Naive B cell (primary cell): ENCODE measurements around the gene ZNF609. TPM values are rescaled to one million over a fixed set of nuclear protein-coding genes. Genes with fewer than 3 reads are reported as not detected.
A peak's percentile ranks its signal among the peaks of the same experiment; 100 is the strongest.

Source experiments
- ATAC-seq, 2 donors: fragments of 150-1000 bp; cut with Tn5 transposase; 2 replicates each; pipeline ENCODE4 v1.10.0; 2021; ENCODE audit warnings: low read depth in 2 of 2, mild to moderate bottlenecking in 2 of 2, moderate library complexity in 2 of 2
- DNase-seq: peaks from one replicate; pipeline ENCODE4 v3.0.0; 2022
- H3K27ac Mint-ChIP-seq, 6 donors: one replicate each; pipeline ENCODE4 v1.8.0; 2020 to 2022; ENCODE audit warnings: mild to moderate bottlenecking in 6 of 6, mixed read lengths in 6 of 6, moderate library complexity in 5 of 6, inconsistent platforms in 2 of 6
- H3K27me3 Mint-ChIP-seq, 3 donors: one replicate each; pipeline ENCODE4 v1.8.0; 2021 to 2022; ENCODE audit warnings: mixed read lengths in 3 of 3, mild to moderate bottlenecking in 1 of 3
- H3K36me3 Mint-ChIP-seq, 2 donors: one replicate each; pipeline ENCODE4 v1.8.0; 2020 to 2022; ENCODE audit warnings: mixed read lengths in 2 of 2, inconsistent platforms in 1 of 2, mild to moderate bottlenecking in 1 of 2
- H3K4me1 Mint-ChIP-seq, 3 donors: one replicate each; pipeline ENCODE4 v1.8.0; 2020 to 2022; ENCODE audit warnings: mixed read lengths in 3 of 3, inconsistent platforms in 1 of 3, mild to moderate bottlenecking in 1 of 3, moderate library complexity in 1 of 3
- H3K4me3 Mint-ChIP-seq, 8 donors: one replicate each; pipeline ENCODE4 v1.8.0; 2020 to 2022; ENCODE audit warnings: mild to moderate bottlenecking in 8 of 8, mixed read lengths in 8 of 8, moderate library complexity in 8 of 8, inconsistent platforms in 2 of 8
- H3K9me3 Mint-ChIP-seq, 7 donors: one replicate each; pipeline ENCODE4 v1.8.0; 2020 to 2022; ENCODE audit warnings: mixed read lengths in 7 of 7, mild to moderate bottlenecking in 5 of 7, inconsistent platforms in 2 of 7, moderate library complexity in 1 of 7
- polyA plus RNA-seq, 6 donors: library from polyadenylated mRNA; unstranded; fragments of 300-500 nt; fragmentation: Illumina TruSeq; gene quantifications; one replicate each; pipeline ENCODE4 v1.2.3, GENCODE V29; 2021; ENCODE audit warnings: low read depth in 6 of 6

Gene ZNF609
- polyA plus RNA-seq, 6 donors from 2014 or later = 0.83 to 4.4 (median 2.6) TPM

DNA sequence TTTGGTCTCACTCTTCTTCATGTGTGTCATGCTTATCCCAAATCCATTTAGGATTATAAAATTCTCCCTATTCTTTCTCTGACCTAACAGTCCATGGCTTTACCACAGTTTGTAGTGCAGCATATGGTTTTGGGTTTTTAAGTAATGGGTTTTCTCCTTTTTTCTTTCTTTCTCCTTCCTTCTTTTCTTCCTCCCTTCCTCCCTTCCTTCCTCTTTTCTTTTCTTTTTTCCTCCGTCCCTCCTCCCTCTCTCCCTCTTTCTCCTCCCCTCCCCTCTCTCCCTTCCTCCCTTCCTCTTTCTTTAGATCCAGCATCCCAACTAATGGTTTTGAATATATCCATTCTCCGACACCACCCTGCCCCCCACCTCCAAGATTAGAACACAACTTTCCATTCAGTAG lies 196.1 kb downstream of the ZNF609 start:
- no peak for DNase-seq
- ATAC-seq = no peak
- Mint-ChIP-seq H3K4me3 (no peak overlapping the region), H3K4me1 (peaks cover 6 to 9% (median 6%) of the 10 kb centered on the region in 3 donors), H3K27ac (peak overlapping the region in 2 of 6 donors; percentile 56 to 80), H3K9me3 (no peaks in the 10 kb centered on the region), H3K36me3 (no peaks in the 10 kb centered on the region), H3K27me3 (no peaks in the 10 kb centered on the region)

DNA sequence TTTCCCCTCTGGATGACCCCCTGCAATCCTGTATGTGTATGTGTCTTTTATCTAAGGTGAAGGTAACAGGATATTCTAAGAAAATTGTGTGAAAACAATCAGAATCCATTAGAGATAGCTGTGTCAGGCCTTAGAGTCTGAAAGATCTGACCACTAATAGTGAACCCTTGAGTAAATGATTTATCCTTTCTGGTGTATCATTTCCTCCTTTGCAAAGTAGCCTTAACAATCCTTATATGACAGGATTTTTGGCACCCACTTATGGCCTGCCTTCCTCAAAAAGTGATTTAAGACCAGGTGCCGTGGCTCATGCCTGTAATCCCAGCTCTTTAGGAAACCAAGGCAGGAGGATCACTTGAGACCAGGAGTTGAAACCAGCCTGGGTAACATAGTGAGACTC lies 204.8 kb downstream of the ZNF609 start:
- Mint-ChIP-seq H3K36me3 (no peaks in the 10 kb centered on the region), H3K4me1 (peaks cover 0 to 11% (median 0%) of the 10 kb centered on the region in 3 donors), H3K4me3 (no peak overlapping the region), H3K9me3 (no peaks in the 10 kb centered on the region), H3K27ac (peak overlapping the region in 1 of 6 donors; percentile 11), H3K27me3 (no peaks in the 10 kb centered on the region)
- DNase-seq (no peak), ATAC-seq (no peak)

DNA sequence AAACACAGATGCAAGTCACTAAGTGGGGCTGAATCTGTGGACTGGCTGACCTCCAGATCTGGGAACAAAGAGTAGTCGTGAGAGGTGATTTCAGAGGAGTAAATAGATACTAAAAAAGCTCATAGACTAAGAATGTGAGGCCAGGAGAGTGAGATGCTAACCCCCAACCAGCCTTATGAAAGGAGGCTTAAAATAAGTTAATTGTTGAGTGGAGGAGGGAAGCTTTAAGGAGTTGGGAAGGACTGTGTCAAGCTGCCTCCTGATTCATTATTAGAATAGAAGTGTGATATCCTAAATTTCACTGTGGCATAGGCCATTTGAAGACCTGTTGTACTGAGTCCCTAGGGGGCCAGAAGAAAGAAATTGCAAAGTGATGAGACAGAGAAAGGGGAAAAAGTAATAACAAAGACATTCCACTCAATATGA lies 207.4 kb downstream of the ZNF609 start:
- ATAC-seq (no peak), DNase-seq (no peak)
- H3K9me3 Mint-ChIP-seq = no peaks in the 10 kb centered on the region
- H3K36me3 Mint-ChIP-seq = no peaks in the 10 kb centered on the region
- H3K27me3 Mint-ChIP-seq = no peaks in the 10 kb centered on the region
- H3K4me3 Mint-ChIP-seq = no peak overlapping the region
- peak overlapping the region in 2 of 6 donors; percentile 18 to 33 for H3K27ac Mint-ChIP-seq
- peaks cover 0 to 11% (median 0%) of the 10 kb centered on the region in 3 donors for H3K4me1 Mint-ChIP-seq

DNA sequence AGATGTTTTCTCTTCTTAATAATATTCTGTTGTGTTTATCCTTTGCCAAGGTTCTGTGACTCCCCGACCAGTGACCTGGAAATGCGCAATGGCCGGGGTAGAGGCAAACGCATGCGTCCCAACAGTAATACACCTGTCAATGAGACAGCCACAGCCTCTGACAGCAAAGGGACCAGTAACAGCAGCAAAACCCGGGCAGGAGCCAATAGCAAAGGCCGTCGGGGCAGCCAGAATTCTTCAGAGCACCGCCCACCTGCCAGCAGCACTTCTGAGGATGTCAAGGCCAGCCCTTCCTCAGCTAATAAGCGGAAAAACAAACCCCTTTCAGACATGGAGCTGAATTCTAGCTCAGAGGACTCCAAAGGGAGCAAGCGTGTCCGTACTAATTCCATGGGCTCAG lies 213.5 kb downstream of the ZNF609 start:
- no peak overlapping the region for H3K27ac Mint-ChIP-seq

DNA sequence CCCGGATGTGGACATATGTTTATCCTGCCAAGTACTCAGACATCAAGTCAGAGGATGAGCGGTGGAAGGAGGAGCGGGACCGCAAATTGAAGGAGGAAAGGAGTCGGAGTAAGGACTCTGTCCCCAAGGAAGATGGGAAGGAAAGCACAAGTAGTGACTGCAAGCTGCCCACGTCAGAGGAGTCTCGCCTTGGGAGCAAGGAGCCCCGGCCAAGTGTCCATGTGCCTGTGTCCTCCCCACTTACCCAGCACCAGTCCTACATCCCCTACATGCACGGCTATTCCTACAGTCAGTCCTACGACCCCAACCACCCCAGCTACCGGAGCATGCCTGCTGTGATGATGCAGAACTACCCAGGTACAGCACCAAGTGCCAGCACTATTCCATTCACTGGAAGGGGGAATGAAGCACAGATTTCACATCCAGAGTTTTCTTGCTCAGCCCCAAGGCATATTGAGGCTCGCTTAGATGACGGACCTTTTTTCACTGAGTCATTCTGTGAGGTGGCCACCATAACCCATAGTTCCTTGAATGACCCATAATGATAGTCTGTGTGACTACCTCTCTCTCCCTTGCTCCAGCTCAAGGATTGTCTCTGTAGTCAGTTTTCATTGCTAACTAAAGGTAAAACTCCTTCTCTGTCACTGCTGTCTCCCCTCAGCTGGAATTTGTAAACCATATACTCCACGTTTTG lies 217.9 kb downstream of the ZNF609 start:
- Mint-ChIP-seq H3K4me1 (no peaks in the 10 kb centered on the region), H3K36me3 (peaks cover 13 to 24% of the 10 kb centered on the region in 2 donors), H3K27ac (peak overlapping the region in 1 of 6 donors; percentile 29), H3K27me3 (no peaks in the 10 kb centered on the region), H3K4me3 (no peak overlapping the region), H3K9me3 (no peaks in the 10 kb centered on the region)
- ATAC-seq = no peak
- no peak for DNase-seq

More for the DNA sequence above, 213.5 kb downstream of the ZNF609 start:
- Mint-ChIP-seq H3K9me3 (no peaks in the 10 kb centered on the region), H3K36me3 (peaks cover 10 to 12% of the 10 kb centered on the region in 2 donors), H3K27me3 (no peaks in the 10 kb centered on the region), H3K4me1 (no peaks in the 10 kb centered on the region), H3K4me3 (no peak overlapping the region)
- DNase-seq (no peak), ATAC-seq (no peak)

DNA sequence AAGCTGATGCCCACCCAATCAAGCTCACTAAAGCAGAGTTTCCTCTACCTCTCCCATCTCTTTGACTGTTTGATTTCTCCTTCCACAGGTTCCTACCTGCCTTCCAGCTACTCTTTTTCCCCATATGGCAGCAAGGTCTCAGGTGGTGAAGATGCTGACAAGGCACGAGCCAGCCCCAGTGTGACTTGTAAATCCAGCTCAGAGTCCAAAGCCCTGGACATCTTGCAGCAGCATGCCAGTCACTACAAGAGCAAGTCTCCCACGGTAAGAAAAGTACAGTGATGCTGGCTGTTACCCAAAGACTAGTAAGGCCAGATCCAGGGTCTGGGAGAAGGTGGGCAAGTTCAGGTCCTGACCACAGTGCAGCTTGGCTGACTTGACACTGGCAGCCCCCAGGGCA lies 219.7 kb downstream of the ZNF609 start:
- Mint-ChIP-seq H3K36me3 (peaks cover 13 to 24% of the 10 kb centered on the region in 2 donors), H3K27me3 (no peaks in the 10 kb centered on the region), H3K9me3 (no peaks in the 10 kb centered on the region), H3K4me1 (no peaks in the 10 kb centered on the region), H3K27ac (peak overlapping the region in 3 of 6 donors; percentile 6 to 87 (median 49)), H3K4me3 (no peak overlapping the region)
- no peak for ATAC-seq
- DNase-seq = no peak

DNA sequence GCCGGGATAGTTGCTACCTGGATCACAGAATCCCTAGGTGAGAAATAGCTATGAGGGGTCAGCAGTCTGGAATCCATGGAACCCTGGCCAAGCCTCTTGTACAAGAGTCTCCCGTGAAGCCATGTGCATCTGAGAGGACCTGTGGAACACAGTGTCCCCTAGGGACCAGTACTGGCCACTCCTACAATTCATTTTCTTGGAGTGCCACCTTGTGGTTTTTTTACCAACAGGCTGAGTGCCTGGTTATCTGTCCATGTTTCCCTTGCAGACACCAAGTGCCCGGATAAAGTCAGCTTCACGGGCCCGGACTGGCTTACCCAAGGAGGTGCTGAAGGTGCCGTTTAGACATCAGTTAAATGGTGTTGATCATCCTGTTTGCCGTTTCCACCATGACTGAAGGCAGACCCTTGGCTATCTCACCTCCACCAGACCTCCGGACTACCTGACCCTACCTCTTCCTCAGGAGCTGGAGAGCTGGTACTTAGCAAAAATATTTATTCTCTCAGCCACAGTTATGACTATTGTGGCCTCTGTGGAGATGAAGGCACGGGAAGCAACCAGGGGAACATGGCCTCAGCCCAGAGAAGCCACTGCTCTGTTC lies 221.1 kb downstream of the ZNF609 start:
- Mint-ChIP-seq H3K36me3 (peaks cover 13 to 16% of the 10 kb centered on the region in 2 donors), H3K4me1 (no peaks in the 10 kb centered on the region), H3K27ac (peak overlapping the region in 2 of 6 donors; percentile 17 to 53), H3K27me3 (no peaks in the 10 kb centered on the region), H3K4me3 (no peak overlapping the region), H3K9me3 (no peaks in the 10 kb centered on the region)
- no peak for ATAC-seq
- DNase-seq = no peak

DNA sequence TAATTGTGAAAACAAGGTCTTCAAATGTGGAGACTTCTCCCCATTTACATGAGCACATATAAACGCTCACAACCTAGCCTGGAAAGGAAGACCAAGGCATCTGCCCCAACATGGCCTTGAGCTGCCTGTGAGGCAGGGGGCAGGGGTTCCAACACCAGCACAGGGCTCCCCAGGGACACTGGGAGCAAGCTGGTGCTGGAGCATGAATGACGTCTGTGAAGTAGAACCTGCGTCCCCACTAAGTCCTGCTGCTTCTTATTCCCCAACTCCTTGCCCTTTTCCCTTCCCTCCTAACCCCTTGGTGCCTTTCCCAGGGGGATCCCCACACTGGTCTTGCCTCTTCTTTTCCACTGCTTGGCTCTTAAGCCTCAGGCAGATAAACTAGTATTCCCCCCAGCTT lies 221.9 kb downstream of the ZNF609 start:
- Mint-ChIP-seq H3K9me3 (no peaks in the 10 kb centered on the region), H3K27ac (peak overlapping the region in 2 of 6 donors; percentile 52 to 84), H3K27me3 (no peaks in the 10 kb centered on the region), H3K36me3 (peaks cover 14 to 16% of the 10 kb centered on the region in 2 donors), H3K4me3 (no peak overlapping the region), H3K4me1 (no peaks in the 10 kb centered on the region)
- DNase-seq = no peak
- no peak for ATAC-seq

DNA sequence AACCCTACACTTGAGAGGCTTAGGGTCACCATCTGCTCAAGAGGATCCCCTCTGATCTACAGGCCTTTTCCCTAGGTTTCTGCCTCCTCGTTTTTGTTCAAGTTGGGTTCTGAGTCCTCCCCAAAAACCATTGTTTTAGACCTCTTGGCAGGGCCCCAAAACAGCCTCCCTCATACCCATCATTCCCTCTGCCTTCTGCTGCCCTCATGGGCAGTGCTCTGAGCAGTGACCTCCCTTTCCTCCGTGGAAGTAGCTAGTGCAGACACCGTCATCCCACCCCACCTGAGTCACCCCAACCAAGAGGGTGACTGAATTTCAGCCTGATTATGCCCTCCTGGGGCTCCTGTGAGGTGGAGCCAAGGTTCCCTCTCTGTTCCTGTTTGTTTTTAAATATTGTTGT lies 223.0 kb downstream of the ZNF609 start:
- no peaks in the 10 kb centered on the region for H3K4me1 Mint-ChIP-seq

DNA sequence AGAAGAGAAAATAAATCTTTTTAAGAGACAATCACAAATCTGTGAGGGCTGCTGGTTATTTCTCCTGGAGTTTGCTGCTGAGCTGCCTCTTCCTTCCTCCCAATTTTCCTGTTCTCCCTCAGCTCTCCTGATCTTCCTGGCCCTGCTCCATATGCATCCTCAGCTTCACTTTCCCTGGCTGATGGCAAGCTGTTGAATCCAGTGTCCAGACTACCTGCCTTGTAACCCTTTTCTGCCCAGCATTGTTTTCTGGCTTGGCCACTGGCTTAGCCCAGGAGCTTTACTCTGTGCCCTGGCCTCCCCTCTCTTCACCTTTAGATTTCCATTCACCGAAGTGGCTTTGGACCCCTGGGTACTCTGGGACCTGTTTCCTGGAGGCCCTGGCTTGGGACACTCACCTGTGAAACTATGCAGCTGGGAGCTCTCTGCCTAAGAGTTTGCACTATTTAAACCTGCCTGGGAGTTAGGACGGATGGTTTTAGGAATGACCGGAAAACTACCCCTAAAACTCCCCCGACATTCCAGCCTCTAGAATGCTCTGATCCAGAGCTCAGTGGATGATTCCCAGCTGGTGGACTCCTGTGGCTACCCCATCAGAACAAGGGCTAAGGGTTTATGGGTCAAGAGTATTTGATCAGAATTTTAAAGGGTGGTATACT lies 225.0 kb downstream of the ZNF609 start:
- Mint-ChIP-seq H3K4me1 (no peaks in the 10 kb centered on the region), H3K9me3 (no peaks in the 10 kb centered on the region), H3K27ac (no peak overlapping the region), H3K4me3 (no peak overlapping the region), H3K36me3 (peaks cover 11 to 14% of the 10 kb centered on the region in 2 donors), H3K27me3 (no peaks in the 10 kb centered on the region)
- ATAC-seq (no peak), DNase-seq (no peak)

More for the DNA sequence above, 223.0 kb downstream of the ZNF609 start:
- H3K9me3 Mint-ChIP-seq = no peaks in the 10 kb centered on the region
- H3K27me3 Mint-ChIP-seq = no peaks in the 10 kb centered on the region
- H3K36me3 Mint-ChIP-seq = peaks cover 16 to 20% of the 10 kb centered on the region in 2 donors
- peak overlapping the region in 2 of 6 donors; percentile 71 to 86 for H3K27ac Mint-ChIP-seq
- H3K4me3 Mint-ChIP-seq = no peak overlapping the region
- DNase-seq (no peak), ATAC-seq (no peak)

DNA sequence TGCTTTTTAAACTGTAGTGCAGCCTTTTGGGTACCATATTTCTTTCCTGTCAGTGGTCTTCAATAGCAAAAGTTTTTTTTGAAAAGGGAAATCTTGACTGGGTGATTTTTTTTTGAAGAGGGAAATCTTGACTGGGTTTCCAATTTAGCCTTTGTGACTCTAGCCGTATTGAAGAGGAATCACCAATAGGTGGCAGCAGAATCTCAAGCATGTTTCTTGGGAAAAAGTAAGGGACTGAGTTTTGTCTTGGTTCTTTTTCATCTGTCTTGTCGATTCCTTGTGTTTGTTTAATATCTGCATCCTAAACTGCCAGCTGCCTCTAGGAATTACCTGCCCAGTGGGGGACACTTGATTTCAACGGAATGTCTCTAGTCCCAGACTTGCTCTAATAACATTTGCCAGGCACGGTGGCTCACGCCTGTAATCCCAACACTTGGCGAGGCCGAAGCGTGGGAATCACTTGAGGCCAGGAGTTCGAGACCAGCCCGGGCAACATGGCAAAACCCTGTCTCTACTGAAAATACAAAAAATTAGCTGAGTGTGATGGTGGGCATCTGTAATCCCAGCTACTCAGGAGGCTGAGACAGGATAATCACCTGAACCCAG lies 225.9 kb downstream of the ZNF609 start:
- H3K36me3 Mint-ChIP-seq = peaks cover 5 to 14% of the 10 kb centered on the region in 2 donors
- peak overlapping the region in 3 of 6 donors; percentile 34 to 77 (median 66) for H3K27ac Mint-ChIP-seq
- H3K9me3 Mint-ChIP-seq = no peaks in the 10 kb centered on the region
- H3K4me3 Mint-ChIP-seq = no peak overlapping the region
- H3K4me1 Mint-ChIP-seq = peaks cover under 1 to 4% (median 3%) of the 10 kb centered on the region in 3 donors
- peak; percentile 27 to 28 for ATAC-seq
- H3K27me3 Mint-ChIP-seq = no peaks in the 10 kb centered on the region
- peak; percentile 38 for DNase-seq

DNA sequence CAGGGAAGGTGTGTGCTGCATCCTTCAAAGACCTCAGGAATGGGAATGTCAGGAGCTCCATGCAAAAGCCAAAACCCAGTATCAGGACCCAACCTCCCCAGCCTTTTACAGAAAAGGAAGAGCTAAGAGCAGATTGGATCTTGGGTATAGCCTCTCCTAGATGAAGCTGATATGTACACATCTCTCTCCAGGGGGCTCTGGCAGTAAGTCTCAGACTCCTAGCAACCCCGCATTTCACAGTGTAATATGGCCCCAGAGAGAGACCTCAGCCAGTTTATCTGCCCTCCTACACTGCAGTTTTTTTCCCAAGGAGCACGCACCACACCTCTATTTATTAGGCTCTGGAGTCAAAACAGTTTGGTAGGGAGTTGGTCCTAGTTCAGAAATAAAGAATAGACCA lies 226.8 kb downstream of the ZNF609 start:
- peaks cover 4 to 14% of the 10 kb centered on the region in 2 donors for H3K36me3 Mint-ChIP-seq

DNA sequence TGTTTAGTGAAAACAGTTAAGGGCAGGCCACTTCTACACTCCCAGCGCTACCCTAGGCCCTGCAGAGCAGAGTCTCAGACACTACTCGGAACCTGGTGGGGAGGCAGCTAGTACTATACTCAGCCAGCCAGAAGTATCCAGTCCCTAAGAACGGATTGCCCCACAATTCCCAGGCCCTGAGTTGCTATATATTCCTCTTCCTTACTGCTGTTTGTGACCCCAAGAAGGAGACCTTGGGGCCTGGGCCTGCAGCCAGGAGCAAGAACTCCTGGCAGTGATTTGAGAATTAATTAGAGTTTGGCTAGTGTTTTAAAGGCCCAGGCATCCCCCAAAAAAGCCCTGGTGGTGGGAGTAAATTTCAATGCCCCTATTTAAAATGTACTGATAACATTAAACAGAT lies 227.3 kb downstream of the ZNF609 start:
- peak overlapping the region; percentile 13 to 74 (median 70) for H3K27ac Mint-ChIP-seq

More for the DNA sequence above, 226.8 kb downstream of the ZNF609 start:
- Mint-ChIP-seq H3K27me3 (no peaks in the 10 kb centered on the region), H3K4me3 (no peak overlapping the region), H3K4me1 (peaks cover 3 to 12% (median 11%) of the 10 kb centered on the region in 3 donors), H3K27ac (peak overlapping the region in 4 of 6 donors; percentile 13 to 74 (median 70)), H3K9me3 (no peaks in the 10 kb centered on the region)
- DNase-seq (no peak), ATAC-seq (no peak)

More for the DNA sequence above, 227.3 kb downstream of the ZNF609 start:
- Mint-ChIP-seq H3K27me3 (no peaks in the 10 kb centered on the region), H3K4me3 (no peak overlapping the region), H3K36me3 (peaks cover 0 to 14% of the 10 kb centered on the region in 2 donors), H3K9me3 (no peaks in the 10 kb centered on the region), H3K4me1 (peaks cover 3 to 14% (median 14%) of the 10 kb centered on the region in 3 donors)
- DNase-seq = no peak
- no peak for ATAC-seq
